C1 segment of cervical spinal cord (tissue), 14 donors: ENCODE results near the gene NAA50.

Source experiments
- DNase-seq, 14 donors: peaks; one replicate each; lab custom pipeline; 2025; lab: John Stamatoyannopoulos, UW

Gene NAA50

GRCh38 chr3:113745756-113746547, at the start of gene NAA50:
Gene NAA50 (minus strand): TSS chr3:113746249. CDS start chr3:113745949, 300 bp downstream.
- DNase-seq, result peak; percentile 67 to 96 (median 91)

- no peak for DNase-seq
Measured at GRCh38 chr3:113795693-113796092, 49.6 kb upstream of the NAA50 start.

- no peak for DNase-seq
Measured at GRCh38 chr3:113794526-113794925, 48.5 kb upstream of the NAA50 start.

- DNase-seq, result no peak
Measured at GRCh38 chr3:113791381-113791780, 45.3 kb upstream of the NAA50 start.

- no peak for DNase-seq
Measured at GRCh38 chr3:113783980-113784379, 37.9 kb upstream of the NAA50 start.

GRCh38 chr3:113783463-113783862, 37.4 kb upstream of the NAA50 start:
- DNase-seq, result no peak

GRCh38 chr3:113776564-113776963, 30.5 kb upstream of the NAA50 start:
- no peak for DNase-seq

GRCh38 chr3:113775516-113775915, 29.5 kb upstream of the NAA50 start:
- DNase-seq, result no peak

- DNase-seq, result no peak
Measured at GRCh38 chr3:113773381-113773780, 27.3 kb upstream of the NAA50 start.

GRCh38 chr3:113771993-113772392, 25.9 kb upstream of the NAA50 start:
- DNase-seq, result no peak

- no peak for DNase-seq
Measured at GRCh38 chr3:113769551-113769950, 23.5 kb upstream of the NAA50 start.

- DNase-seq, result no peak
Measured at GRCh38 chr3:113764698-113765097, 18.6 kb upstream of the NAA50 start.

GRCh38 chr3:113758389-113759024, 12.5 kb upstream of the NAA50 start:
- no peak for DNase-seq

GRCh38 chr3:113754494-113755159, 8.6 kb upstream of the NAA50 start:
- no peak for DNase-seq

GRCh38 chr3:113753376-113753985, 7.4 kb upstream of the NAA50 start:
- DNase-seq, result no peak

GRCh38 chr3:113751141-113751540, 5.1 kb upstream of the NAA50 start:
- no peak for DNase-seq

- DNase-seq, result peak in 4 of 14 donors; percentile 32 to 53 (median 43)
Measured at GRCh38 chr3:113747283-113748046, 1.4 kb upstream of the NAA50 start.

GRCh38 chr3:113746548-113747282, 666 bp upstream of the NAA50 start, which contains the start of gene ATP6V1A:
Gene ATP6V1A (plus strand): TSS chr3:113747035. CDS start chr3:113778754, 31,719 bp downstream.
- DNase-seq, result peak; percentile 49 to 97 (median 92)

GRCh38 chr3:113744941-113745755, 901 bp downstream of the NAA50 start:
- DNase-seq, result peak in 12 of 14 donors; percentile 23 to 67 (median 50)
